ENCODE results near the gene MIPOL1.

MIPOL1 gene

DNA sequence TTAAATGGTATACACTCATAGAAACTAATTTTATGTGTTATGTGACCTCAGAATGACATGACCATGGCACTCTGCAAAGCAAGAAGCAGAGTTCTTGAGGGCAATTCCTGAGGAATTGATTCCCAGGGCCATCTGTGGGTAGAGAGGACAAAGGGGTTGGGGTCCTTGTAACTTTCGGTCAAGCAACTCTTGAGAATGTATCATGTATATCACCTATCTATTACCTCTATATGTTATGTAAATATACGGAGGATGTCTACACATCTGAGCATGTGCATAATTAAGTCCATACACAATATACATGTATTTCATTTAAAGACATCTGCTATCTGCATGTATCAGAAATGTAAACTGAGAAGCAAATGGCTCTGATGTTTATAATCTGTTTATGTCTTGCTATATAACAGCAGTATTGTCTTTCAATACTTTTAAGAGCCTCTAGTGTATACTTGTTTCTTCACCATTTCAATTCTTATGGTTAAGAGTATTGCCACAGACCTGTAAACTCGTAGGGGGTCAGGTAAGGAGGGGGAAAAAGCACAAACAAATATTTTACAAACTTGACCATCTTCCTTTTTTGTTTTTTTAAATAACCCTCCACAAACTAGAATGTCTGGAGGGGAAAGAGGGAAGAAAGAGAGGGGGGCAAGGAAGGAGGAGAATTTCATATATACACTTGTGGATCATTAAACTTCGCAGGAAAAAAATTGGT, 392.8 kb downstream of the MIPOL1 start:
- no peak for DNase-seq

DNA sequence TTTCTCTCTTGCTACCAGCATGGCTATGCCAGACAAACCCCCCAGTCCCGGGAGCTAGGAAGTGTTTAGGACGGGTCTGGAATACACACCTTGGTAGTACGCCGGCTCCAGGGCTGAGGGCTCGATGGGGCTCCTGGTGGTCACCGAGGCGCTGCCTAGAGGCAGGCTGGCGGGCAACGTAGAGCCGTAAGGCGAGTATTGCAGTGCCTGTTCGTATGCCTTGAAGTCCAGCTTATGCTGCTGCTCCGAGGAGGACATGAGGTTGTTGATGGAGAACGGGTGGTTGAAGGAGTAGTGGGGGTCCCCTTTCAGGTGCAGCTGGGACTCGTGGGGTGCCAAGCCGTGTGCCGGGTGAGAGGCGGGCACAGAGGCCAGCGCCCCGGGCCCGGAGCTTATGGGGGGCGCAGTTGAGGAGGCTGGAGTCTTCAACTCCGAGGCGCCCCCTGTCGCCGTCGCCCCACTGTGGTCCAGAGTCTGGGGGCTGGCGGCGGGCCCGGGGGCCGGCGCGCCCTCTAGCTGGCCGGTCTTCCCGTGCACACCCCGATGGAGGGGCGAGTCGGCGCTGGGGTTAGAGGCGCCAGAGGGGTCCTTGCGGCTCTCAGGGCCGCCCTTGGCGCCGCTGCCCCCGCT, 393.7 kb downstream of the MIPOL1 start:
- DNase-seq, result peak; percentile 85

- peak; percentile 49 for DNase-seq
Observed at GRCh38 chr14:37591941-37592481, 394.3 kb downstream of the MIPOL1 start.

- DNase-seq, result peak; percentile 34
Observed at GRCh38 chr14:37592482-37593408, 395.0 kb downstream of the MIPOL1 start.

GRCh38 chr14:37593511-37594237, 395.9 kb downstream of the MIPOL1 start:
- no peak for DNase-seq

GRCh38 chr14:37594238-37594970, 396.7 kb downstream of the MIPOL1 start:
- DNase-seq, result peak; percentile 88

GRCh38 chr14:37594971-37595808, 397.5 kb downstream of the MIPOL1 start, which contains the start of the genes FOXA1 and TTC6:
FOXA1 (minus strand) TSS chr14:37595249; CDS start chr14:37594972, 277 bp downstream.
TTC6 (plus strand) TSS chr14:37595629; CDS start chr14:37622065, 26,436 bp downstream.
- DNase-seq, result peak; percentile 90

GRCh38 chr14:37595809-37596621, 398.3 kb downstream of the MIPOL1 start:
- peak; percentile 95 for DNase-seq

- DNase-seq, result no peak
Observed at GRCh38 chr14:37596790-37597472, 399.2 kb downstream of the MIPOL1 start.

DNA sequence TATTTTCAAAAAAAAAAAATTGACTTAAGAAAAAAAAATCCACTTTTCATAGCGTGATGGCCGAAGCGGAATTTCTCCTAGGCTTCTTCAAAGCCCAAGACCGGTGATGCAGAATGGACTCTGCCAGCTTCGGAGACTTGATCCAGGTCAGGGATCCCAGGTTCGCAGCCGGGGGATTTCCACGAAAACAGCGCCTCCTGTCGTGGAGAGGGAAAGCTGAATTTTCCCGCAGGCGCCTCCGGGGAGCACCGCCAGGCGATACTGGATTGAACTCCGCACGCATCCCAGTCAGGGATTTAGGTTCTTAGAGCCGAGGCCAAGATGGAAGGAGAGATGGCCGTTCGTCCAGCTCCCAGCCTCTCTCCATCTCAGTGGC, 399.8 kb downstream of the MIPOL1 start:
- peak; percentile 57 for DNase-seq

GRCh38 chr14:37597914-37598746, 400.4 kb downstream of the MIPOL1 start:
- peak; percentile 62 for DNase-seq

DNA sequence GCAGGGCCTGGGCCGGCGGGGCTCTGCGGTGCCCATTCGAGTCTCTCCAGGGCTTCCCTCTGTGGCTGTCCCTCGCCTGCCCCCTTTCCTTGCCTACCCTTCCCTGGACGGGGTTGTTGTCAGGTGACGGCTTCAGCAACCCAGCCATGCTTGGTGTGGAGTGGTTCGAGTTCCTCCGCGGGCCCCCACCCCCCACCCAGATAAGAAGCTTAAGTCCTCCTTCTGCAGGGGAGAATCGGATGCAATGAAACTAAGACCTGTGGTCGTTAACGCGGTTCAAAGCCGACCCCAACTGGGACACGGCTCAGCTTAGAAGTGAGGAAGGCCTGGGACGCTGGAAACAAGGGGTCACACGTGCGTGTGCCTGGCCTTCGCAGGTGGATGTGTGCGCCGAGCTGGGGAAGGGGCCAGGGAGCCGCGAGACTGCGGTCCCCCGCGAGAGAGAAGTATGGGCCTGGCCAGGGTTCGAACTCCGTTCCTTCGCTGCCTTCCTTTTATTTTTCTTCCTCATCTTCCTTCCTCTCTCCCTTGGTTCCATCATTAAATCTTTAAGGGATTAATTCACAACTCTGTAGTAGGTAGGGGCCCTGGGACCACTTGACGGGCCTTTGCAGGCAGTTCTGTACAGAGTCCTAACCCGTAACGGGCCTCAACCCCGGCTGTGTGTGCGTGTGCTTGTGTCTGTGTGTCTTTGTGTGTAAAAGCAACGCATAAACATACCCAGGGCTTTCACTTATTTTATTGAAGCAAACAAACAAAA, 401.2 kb downstream of the MIPOL1 start:
- DNase-seq, result peak; percentile 39

- DNase-seq, result peak; percentile 83
Observed at GRCh38 chr14:37599507-37600368, 402.0 kb downstream of the MIPOL1 start.

GRCh38 chr14:37600880-37601741, 403.4 kb downstream of the MIPOL1 start:
- no peak for DNase-seq

- DNase-seq, result no peak
Observed at GRCh38 chr14:37601865-37602264, 404.1 kb downstream of the MIPOL1 start.
